Measurements from ENCODE around the gene CSTPP1. TPM values are rescaled to one million over a fixed set of nuclear protein-coding genes. Genes with fewer than 3 reads are reported as not detected.
"Not testable (repeated sequence)": the region's sequence is repeated elsewhere in the genome, so short reads cannot be mapped to it uniquely, and the experiment has no call there.

Gene CSTPP1
- total RNA-seq, 4 donors from 2014 or later, result 47.5 to 87.6 (median 57.7) TPM

- 7 to 8% methylated on average over 2 of the region's 2 CpGs for WGBS, 2 donors
- H3K4me3 ChIP-seq (ENCODE audit: low read depth, poor library complexity, severe bottlenecking), result no peak overlapping the region
- TF ChIP-seq, protein P1, sequence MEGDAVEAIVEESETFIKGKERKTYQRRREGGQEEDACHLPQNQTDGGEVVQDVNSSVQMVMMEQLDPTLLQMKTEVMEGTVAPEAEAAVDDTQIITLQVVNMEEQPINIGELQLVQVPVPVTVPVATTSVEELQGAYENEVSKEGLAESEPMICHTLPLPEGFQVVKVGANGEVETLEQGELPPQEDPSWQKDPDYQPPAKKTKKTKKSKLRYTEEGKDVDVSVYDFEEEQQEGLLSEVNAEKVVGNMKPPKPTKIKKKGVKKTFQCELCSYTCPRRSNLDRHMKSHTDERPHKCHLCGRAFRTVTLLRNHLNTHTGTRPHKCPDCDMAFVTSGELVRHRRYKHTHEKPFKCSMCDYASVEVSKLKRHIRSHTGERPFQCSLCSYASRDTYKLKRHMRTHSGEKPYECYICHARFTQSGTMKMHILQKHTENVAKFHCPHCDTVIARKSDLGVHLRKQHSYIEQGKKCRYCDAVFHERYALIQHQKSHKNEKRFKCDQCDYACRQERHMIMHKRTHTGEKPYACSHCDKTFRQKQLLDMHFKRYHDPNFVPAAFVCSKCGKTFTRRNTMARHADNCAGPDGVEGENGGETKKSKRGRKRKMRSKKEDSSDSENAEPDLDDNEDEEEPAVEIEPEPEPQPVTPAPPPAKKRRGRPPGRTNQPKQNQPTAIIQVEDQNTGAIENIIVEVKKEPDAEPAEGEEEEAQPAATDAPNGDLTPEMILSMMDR (IDR thresholded peaks at IDR 0.05), result no peak
- intact Hi-C loops (cut with DNase I; ENCODE audit: low total_unique reads), result no loop called here
- peak in 1 of 2 donors; percentile 53 for DNase-seq (ENCODE audit: low spot score in 2 of 2)
These were observed 135.3 kb downstream of the CSTPP1 start for GRCh38 chr11:47071791-47072261.

DNA sequence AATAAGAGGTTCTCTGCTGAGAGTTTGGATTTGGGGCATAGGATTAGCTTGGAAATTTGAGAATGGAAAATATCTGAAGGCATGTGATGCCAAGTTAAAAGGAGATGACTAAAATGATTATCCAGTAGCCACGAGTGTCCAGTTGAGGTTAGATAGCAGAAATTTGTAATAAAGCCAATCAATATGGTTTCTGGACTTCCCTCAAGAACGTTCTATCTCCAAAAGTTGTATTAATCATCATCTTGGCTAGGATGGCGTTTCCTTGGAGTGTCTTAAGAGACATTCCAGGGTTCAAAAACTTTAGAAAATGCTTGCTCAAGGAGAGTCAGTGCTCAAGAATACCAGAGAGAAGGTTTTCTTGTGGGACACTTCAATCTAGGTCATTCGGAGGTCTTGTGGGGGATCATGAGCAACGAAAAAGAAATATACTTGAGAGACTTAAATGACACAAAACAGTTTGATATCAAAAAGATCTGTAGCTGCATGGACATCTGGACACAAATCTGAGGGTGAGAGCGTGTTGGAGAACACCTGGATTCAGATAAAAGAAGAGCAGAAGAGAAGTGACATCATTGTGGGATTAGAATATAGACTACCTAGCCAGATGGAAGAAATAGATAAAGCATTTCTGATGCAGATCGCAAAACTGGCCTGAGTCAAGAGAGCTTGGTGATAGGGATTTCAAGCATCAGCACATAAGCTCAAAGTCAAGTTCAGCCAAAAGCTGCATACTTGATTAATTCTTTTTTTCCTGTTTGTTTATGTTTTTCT lies 142.4 kb downstream of the CSTPP1 start:
- intact Hi-C loops (cut with DNase I; ENCODE audit: low total_unique reads), result no loop called here
- TF ChIP-seq, protein P1 (IDR thresholded peaks at IDR 0.05), result no peak
- TF ChIP-seq POLR2A (IDR thresholded peaks at IDR 0.05), result no peak
- 42 to 56% methylated on average over 7 of the region's 7 CpGs for WGBS, 2 donors
- no peak overlapping the region for H3K4me3 ChIP-seq (ENCODE audit: low read depth, poor library complexity, severe bottlenecking)
- DNase-seq (ENCODE audit: low spot score in 2 of 2), result no peak

DNA sequence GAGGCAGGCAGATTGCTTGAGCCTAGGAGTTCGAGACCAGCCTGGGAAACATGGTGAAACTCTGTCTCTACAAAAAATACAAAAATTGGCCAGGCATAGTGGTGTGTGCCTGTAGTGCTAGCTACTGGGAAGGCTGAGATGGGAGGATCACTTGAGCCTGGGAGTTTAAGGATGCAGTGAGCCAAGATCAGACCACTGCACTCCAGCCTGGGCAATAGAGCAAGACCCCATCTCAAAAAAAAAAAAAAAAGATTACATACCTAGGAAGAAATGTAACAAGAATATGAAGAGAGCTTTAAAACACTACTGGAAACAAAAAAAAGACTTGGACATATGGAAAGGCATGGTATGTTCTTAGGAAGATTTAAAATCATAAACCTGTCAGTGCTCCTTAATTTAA lies 144.2 kb downstream of the CSTPP1 start:
- intact Hi-C loops (cut with DNase I; ENCODE audit: low total_unique reads); H3K4me3 ChIP-seq (ENCODE audit: low read depth, poor library complexity, severe bottlenecking); DNase-seq (ENCODE audit: low spot score in 2 of 2): not testable (repeated sequence)
- WGBS, 2 donors, result 92 to 100% methylated on average over 1 of the region's 1 CpG

GRCh38 chr11:47083913-47084312 lies 147.4 kb downstream of the CSTPP1 start:
- TF ChIP-seq POLR2A (IDR thresholded peaks at IDR 0.05), result no peak
- TF ChIP-seq, protein P1 (IDR thresholded peaks at IDR 0.05), result no peak
- intact Hi-C loops (cut with DNase I; ENCODE audit: low total_unique reads), result no loop called here
- no peak overlapping the region for H3K4me3 ChIP-seq (ENCODE audit: low read depth, poor library complexity, severe bottlenecking)
- DNase-seq (ENCODE audit: low spot score in 2 of 2), result no peak

DNA sequence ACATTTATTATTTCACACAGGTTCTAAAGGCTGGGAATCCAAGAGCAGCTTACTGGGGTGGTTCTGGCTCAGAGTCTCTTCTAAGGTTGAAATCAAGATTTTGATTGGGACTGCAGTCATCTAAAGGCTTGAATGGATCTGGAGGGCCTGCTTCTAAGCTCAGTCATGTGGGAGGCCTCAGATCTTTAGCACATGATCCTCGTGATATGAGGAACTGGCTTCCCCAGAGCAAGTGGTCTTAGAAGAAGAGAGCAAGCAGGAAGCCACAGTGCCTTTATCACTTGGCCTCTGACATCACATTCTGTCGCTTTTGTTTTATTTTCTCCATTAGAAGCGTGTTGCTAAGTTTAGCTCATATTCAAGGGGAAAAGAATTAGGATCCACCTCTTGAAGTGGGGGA lies 151.2 kb downstream of the CSTPP1 start:
- no peak for TF ChIP-seq POLR2A (IDR thresholded peaks at IDR 0.05)
- TF ChIP-seq, protein P1 (IDR thresholded peaks at IDR 0.05), result no peak
- intact Hi-C loops (cut with DNase I; ENCODE audit: low total_unique reads), result no loop called here
- H3K4me3 ChIP-seq (ENCODE audit: low read depth, poor library complexity, severe bottlenecking), result no peak overlapping the region
- WGBS, 2 donors, result 88 to 91% methylated on average over 3 of the region's 3 CpGs
- DNase-seq (ENCODE audit: low spot score in 2 of 2), result no peak

GRCh38 chr11:47093541-47093940 lies 157.0 kb downstream of the CSTPP1 start:
- intact Hi-C loops (cut with DNase I; ENCODE audit: low total_unique reads), result no loop called here
- 95 to 97% methylated on average over 2 of the region's 2 CpGs for WGBS, 2 donors
- no peak for TF ChIP-seq POLR2A (IDR thresholded peaks at IDR 0.05)
- no peak overlapping the region for H3K4me3 ChIP-seq (ENCODE audit: low read depth, poor library complexity, severe bottlenecking)
- DNase-seq (ENCODE audit: low spot score in 2 of 2), result no peak

DNA sequence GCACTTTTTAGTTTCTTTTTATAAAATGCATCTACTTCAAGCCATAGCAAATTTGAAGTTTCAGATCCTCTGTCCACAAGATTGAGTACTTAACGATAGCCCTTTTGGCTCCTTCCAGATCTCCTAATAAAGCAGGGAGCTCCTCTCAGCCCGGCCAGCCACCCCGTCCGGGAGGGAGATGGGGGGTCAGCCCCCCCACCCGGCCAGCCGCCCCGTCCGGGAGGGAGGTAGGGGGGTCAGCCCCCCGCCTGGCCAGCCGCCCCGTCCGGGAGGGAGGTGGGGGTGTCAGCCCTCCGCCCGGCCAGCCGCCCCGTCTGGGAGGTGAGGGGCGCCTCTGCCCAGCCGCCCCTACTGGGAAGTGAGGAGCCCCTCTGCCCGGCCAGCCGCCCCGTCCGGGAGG lies 160.3 kb downstream of the CSTPP1 start:
- DNase-seq (ENCODE audit: low spot score in 2 of 2); intact Hi-C loops (cut with DNase I; ENCODE audit: low total_unique reads); H3K4me3 ChIP-seq (ENCODE audit: low read depth, poor library complexity, severe bottlenecking): not testable (repeated sequence)
- WGBS, 2 donors, result 83 to 87% methylated on average over 8 to 12 of the region's 22 CpGs

- 86 to 96% methylated on average over 3 of the region's 3 CpGs for WGBS, 2 donors
These were observed 161.7 kb downstream of the CSTPP1 start for GRCh38 chr11:47098223-47098622.

More at GRCh38 chr11:47098223-47098622, 161.7 kb downstream of the CSTPP1 start:
- H3K4me3 ChIP-seq (ENCODE audit: low read depth, poor library complexity, severe bottlenecking); DNase-seq (ENCODE audit: low spot score in 2 of 2); intact Hi-C loops (cut with DNase I; ENCODE audit: low total_unique reads): not testable (repeated sequence)

All from lower leg skin (tissue), 4 donors.